Lung (tissue), 12 donors: ENCODE results near the gene DOCK3. TPM values are rescaled to one million over a fixed set of nuclear protein-coding genes. Genes with fewer than 3 reads are reported as not detected.

Experiments used
- ATAC-seq: fragments of 200-7000 bp; cut with Tn5 transposase; one replicate; pipeline ENCODE4 v1.9.1; 2020; ENCODE audit warnings: moderate number of reproducible peaks; ENCODE audit not compliant: insufficient read depth, low FRiP score
- DNase-seq, 3 donors: peaks; one replicate each; pipeline ENCODE4 v3.0.0-alpha.2; 2013 to 2017
- H3K27ac ChIP-seq, 2 donors: one replicate each; pipeline ENCODE4 v1.5.1; 2013; ENCODE audit warnings: mild to moderate bottlenecking in 2 of 2, moderate library complexity in 2 of 2, control low read depth in 1 of 2, inconsistent platforms in 1 of 2, low read depth in 1 of 2, low read length in 1 of 2
- H3K27me3 ChIP-seq, 3 donors: one replicate each; pipeline ENCODE4 v1.5.1; 2013; ENCODE audit warnings: low read length in 2 of 3; ENCODE audit not compliant: control insufficient read depth in 3 of 3, insufficient read depth in 3 of 3
- H3K36me3 ChIP-seq, 4 donors: one replicate each; pipeline ENCODE4 v1.5.1; 2013; ENCODE audit warnings: low read length in 4 of 4, mild to moderate bottlenecking in 1 of 4, moderate library complexity in 1 of 4; ENCODE audit not compliant: control insufficient read depth in 4 of 4, insufficient read depth in 4 of 4
- H3K4me1 ChIP-seq, 5 donors: one replicate each; pipeline ENCODE4 v1.5.1; 2013; ENCODE audit warnings: low read length in 5 of 5, mild to moderate bottlenecking in 2 of 5, moderate library complexity in 1 of 5; ENCODE audit not compliant: control insufficient read depth in 5 of 5, insufficient read depth in 5 of 5
- H3K4me3 ChIP-seq: one replicate; pipeline ENCODE4 v1.5.1; 2013; ENCODE audit warnings: mild to moderate bottlenecking, control low read depth, moderate library complexity
- H3K9ac ChIP-seq, 2 donors: one replicate each; pipeline ENCODE4 v1.5.1; 2013; ENCODE audit warnings: low read length in 2 of 2, control low read depth in 1 of 2; ENCODE audit not compliant: insufficient read depth in 1 of 2
- H3K9me3 ChIP-seq, 4 donors: one replicate each; pipeline ENCODE4 v1.5.1; 2013; ENCODE audit warnings: low read length in 3 of 4, mild to moderate bottlenecking in 1 of 4, moderate library complexity in 1 of 4; ENCODE audit not compliant: control insufficient read depth in 4 of 4, insufficient read depth in 3 of 4
- CTCF ChIP-seq: IDR thresholded peaks from 2 replicates; pipeline ENCODE4 v1.5.1; 2012; ENCODE audit warnings: mild to moderate bottlenecking; ENCODE audit errors: control extremely low read depth, extremely low read depth
- WGBS, 2 donors: extraction: QIAGEN DNeasy Blood & Tissue Kit; methylation state at CpG; one replicate each; pipeline ENCODE4 v1.1.7; 2013; 5-methylcytosine and 5-hydroxymethylcytosine counted together
- polyA plus RNA-seq, 2 donors: library from polyadenylated mRNA; stranded (reverse); fragments of 200-250 nt; gene quantifications; one replicate each; pipeline ENCODE4 v1.2.1, GENCODE V29; 2013
- total RNA-seq, 2 donors: library from RNA; depleted of rRNA in 1 of 2; stranded (reverse); fragments of >200 nt in 1 of 2; gene quantifications; one replicate each; pipeline ENCODE4 v1.2.1, GENCODE V29; 2014 to 2021
- donor health status: control.
- donor health status: control.
- donor health status: Bipolar disorder and iron deficiency.
- donor health status: healthy.
- donor health status: DM: yes; HTN: yes; CAD: no.

The DOCK3 gene
- total and polyA plus RNA-seq, 4 donors, result 0.06 to 1.4 (median 0.34) TPM

- Histone ChIP-seq H3K27me3 (no peaks in the 10 kb centered on the region), H3K27ac (no peak overlapping the region), H3K4me3 (no peak overlapping the region), H3K9ac (no peak overlapping the region), H3K36me3 (no peaks in the 10 kb centered on the region), H3K4me1 (no peaks in the 10 kb centered on the region), H3K9me3 (no peaks in the 10 kb centered on the region)
- ATAC-seq (no peak), DNase-seq (no peak)
- WGBS, 2 donors, result 94 to 98% methylated on average over 3 of the region's 3 CpGs
- no peak for TF ChIP-seq CTCF
Observed at GRCh38 chr3:50657816-50658215, 16.9 kb upstream of the DOCK3 start.

GRCh38 chr3:50658416-50658815 is 16.3 kb upstream of the DOCK3 start:
- DNase-seq (no peak), ATAC-seq (no peak)

GRCh38 chr3:50658831-50659230 is 15.9 kb upstream of the DOCK3 start:
- no peaks in the 10 kb centered on the region for H3K9me3 ChIP-seq
- no peak overlapping the region for H3K4me3 ChIP-seq
- DNase-seq (no peak), ATAC-seq (no peak)
- no peak for TF ChIP-seq CTCF
- H3K9ac ChIP-seq, result no peak overlapping the region
- no peaks in the 10 kb centered on the region for H3K36me3 ChIP-seq
- H3K27me3 ChIP-seq, result no peaks in the 10 kb centered on the region
- no peaks in the 10 kb centered on the region for H3K4me1 ChIP-seq
- 72 to 91% methylated on average over 3 of the region's 3 CpGs for whole genome bisulfite sequencing, 2 donors
- no peak overlapping the region for H3K27ac ChIP-seq

More at GRCh38 chr3:50658416-50658815, 16.3 kb upstream of the DOCK3 start:
- 93 to 95% methylated on average over 6 of the region's 6 CpGs for WGBS, 2 donors
- Histone ChIP-seq H3K4me1 (no peaks in the 10 kb centered on the region), H3K36me3 (no peaks in the 10 kb centered on the region), H3K9me3 (no peaks in the 10 kb centered on the region), H3K9ac (no peak overlapping the region), H3K27ac (no peak overlapping the region), H3K27me3 (no peaks in the 10 kb centered on the region), H3K4me3 (no peak overlapping the region)
- no peak for TF ChIP-seq CTCF

GRCh38 chr3:50660386-50660785 is 14.3 kb upstream of the DOCK3 start:
- no peak for DNase-seq
- no peak for TF ChIP-seq CTCF
- Histone ChIP-seq H3K4me3 (no peak overlapping the region), H3K36me3 (no peaks in the 10 kb centered on the region), H3K9me3 (no peaks in the 10 kb centered on the region), H3K27ac (no peak overlapping the region), H3K27me3 (no peaks in the 10 kb centered on the region), H3K9ac (no peak overlapping the region), H3K4me1 (no peaks in the 10 kb centered on the region)
- WGBS, 2 donors, result 94% methylated on average over 10 of the region's 10 CpGs
- no peak for ATAC-seq
